HepG2 (cell line): ENCODE data around the gene C1QTNF9. TPM values are rescaled to one million over a fixed set of nuclear protein-coding genes. Genes with fewer than 3 reads are reported as not detected.

Experiments used
- ATAC-seq: fragments of 200-7000 bp; cut with Tn5 transposase; 3 replicates; pipeline ENCODE4 v1.9.1; 2020; ENCODE audit warnings: mild to moderate bottlenecking, moderate library complexity
- BruUV-seq: library from RNA; stranded (reverse); fragments of 400-500 nt; replicated peaks from 2 replicates; lab custom pipeline; 2021; lab: Mats Ljungman, UMichigan
- CTCF ChIA-PET: fragments of 300-600 bp; formaldehyde crosslinking; extraction: SDS; loops from one replicate; lab custom pipeline; 2021; ENCODE audit warnings: low total read pairs, inconsistent platforms, low intra/inter-chr PET ratio; lab: Yijun Ruan, JAX
- POLR2A ChIA-PET: fragments of 350-600 bp; sonication (Branson Sonifier 250); formaldehyde crosslinking; loops from one replicate; lab custom pipeline; 2020; ENCODE audit warnings: antibody characterized with exemption, inconsistent platforms; lab: Yijun Ruan, JAX
- DNase-seq: peaks from one replicate; pipeline ENCODE4 v3.0.0-alpha.2; 2015; ENCODE audit warnings: low spot score
- FAIRE-seq: peaks from 3 replicates; lab custom pipeline; 2011; peaks lifted over from hg19 to GRCh38; lab: Jason Lieb, UNC
- H2AFZ ChIP-seq: one replicate; pipeline ENCODE4 v1.6.1; 2011; ENCODE audit warnings: low read length, inconsistent platforms
- H3K27ac ChIP-seq: fragments of 300-600 bp; 3 replicates; pipeline ENCODE4 v1.8.0; 2011; ENCODE audit warnings: mixed run types, mild to moderate bottlenecking, mixed read lengths, low read length, inconsistent platforms; ENCODE audit not compliant: insufficient read depth; ENCODE audit errors: extremely low read length
- H3K27me3 ChIP-seq, 2 experiments: fragments of 200-600 bp in 1 of 2; 2 replicates in 1 of 2; 3 replicates in 1 of 2; pipeline versions ENCODE4 v1.6.0 to v1.8.0; 2011; ENCODE audit warnings: low read length in 2 of 2, mild to moderate bottlenecking in 2 of 2, moderate library complexity in 2 of 2, inconsistent platforms in 1 of 2; ENCODE audit not compliant: insufficient read depth in 2 of 2, control insufficient read depth in 1 of 2
- H3K36me3 ChIP-seq, 2 experiments: fragments of 200-600 bp in 1 of 2; replicated peaks in 1 of 2; 2 replicates in 1 of 2; 3 replicates in 1 of 2; pipeline versions ENCODE4 v1.5.1 to v1.8.0; 2011; ENCODE audit warnings: low read length in 2 of 2, inconsistent platforms in 1 of 2; ENCODE audit not compliant: insufficient read depth in 2 of 2, control insufficient read depth in 1 of 2
- H3K4me1 ChIP-seq: 2 replicates; pipeline ENCODE4 v1.5.1; 2012; ENCODE audit warnings: low read length, inconsistent platforms; ENCODE audit not compliant: insufficient read depth
- H3K4me2 ChIP-seq: 2 replicates; pipeline ENCODE4 v1.6.0; 2011; ENCODE audit warnings: low read depth, low read length, inconsistent platforms
- H3K4me3 ChIP-seq, 3 experiments: fragments of 200-600 bp in 1 of 3; sonication (generic), shearing (Covaris generic) in 1 of 3; replicated peaks in 1 of 3; 2 replicates each; pipeline ENCODE4 v1.5.1; 2011 to 2016; ENCODE audit warnings: low read length in 3 of 3, inconsistent platforms in 2 of 3, low read depth in 2 of 3, mild to moderate bottlenecking in 2 of 3, control low read depth in 1 of 3, mixed read lengths in 1 of 3; ENCODE audit not compliant: insufficient read depth in 1 of 3
- H3K79me2 ChIP-seq: one replicate; pipeline ENCODE4 v1.6.1; 2011; ENCODE audit warnings: low read length, inconsistent platforms; ENCODE audit not compliant: insufficient read depth
- H3K9ac ChIP-seq: 2 replicates; pipeline ENCODE4 v1.6.0; 2011; ENCODE audit warnings: mild to moderate bottlenecking, low read depth, low read length, inconsistent platforms; ENCODE audit not compliant: insufficient read depth
- H3K9me3 ChIP-seq: 2 replicates; pipeline ENCODE4 v1.5.1; 2012; ENCODE audit warnings: mild to moderate bottlenecking, low read length
- H4K20me1 ChIP-seq: 2 replicates; pipeline ENCODE4 v1.6.0; 2011; ENCODE audit warnings: inconsistent platforms, mild to moderate bottlenecking, low read length, moderate library complexity; ENCODE audit not compliant: insufficient read depth
- CEBPB ChIP-seq: IDR thresholded peaks from 2 replicates; pipeline ENCODE4 v1.6.1; 2011; ENCODE audit warnings: low read depth, low read length, improper control_type of control experiment, borderline replicate concordance
- GTF3A ChIP-seq: sonication (generic); formaldehyde crosslinking; conservative IDR thresholded peaks from 2 replicates; pipeline ENCODE4 v1.4.0; 2020; ENCODE audit warnings: mild to moderate bottlenecking, missing genetic modification reagents
- MED13 ChIP-seq: sonication (generic); formaldehyde crosslinking; IDR thresholded peaks from 2 replicates; pipeline ENCODE4 v1.5.0; 2020; ENCODE audit warnings: missing genetic modification reagents
- PCBP1 ChIP-seq: fragments of 200-400 bp; formaldehyde crosslinking; IDR thresholded peaks from 2 replicates; pipeline ENCODE4 v1.6.1; 2017; ENCODE audit warnings: mild to moderate bottlenecking, low read depth, low read length, borderline replicate concordance
- PTBP1 ChIP-seq: fragments of 200-400 bp; formaldehyde crosslinking; IDR thresholded peaks from 2 replicates; pipeline ENCODE4 v1.6.1; 2018; ENCODE audit warnings: low read length, low read depth; ENCODE audit not compliant: poor library complexity, severe bottlenecking
- TOE1 ChIP-seq: sonication (generic); formaldehyde crosslinking; IDR thresholded peaks from 2 replicates; pipeline ENCODE4 v1.4.0; 2020; ENCODE audit warnings: mild to moderate bottlenecking, missing genetic modification reagents
- ZNF337 ChIP-seq: sonication (generic); formaldehyde crosslinking; IDR thresholded peaks from 2 replicates; pipeline ENCODE4 v1.5.1; 2020; ENCODE audit warnings: missing genetic modification reagents, low read depth, mild to moderate bottlenecking, borderline replicate concordance
- ZNF570 ChIP-seq: sonication (generic); formaldehyde crosslinking; IDR thresholded peaks from 2 replicates; pipeline ENCODE4 v1.4.0; 2020; ENCODE audit warnings: mild to moderate bottlenecking, missing genetic modification reagents, borderline replicate concordance
- ZSCAN25 ChIP-seq: sonication (generic); formaldehyde crosslinking; IDR thresholded peaks from 2 replicates; pipeline ENCODE4 v1.8.0; 2022; ENCODE audit warnings: mild to moderate bottlenecking, missing genetic modification reagents
- WGBS: methylation state at CpG from one replicate; pipeline ENCODE4 v1.1.6; 2017; ENCODE audit warnings: low lambda C conversion rate; 5-methylcytosine and 5-hydroxymethylcytosine counted together
- in situ Hi-C: cut with HindIII; loops from 2 replicates; pipeline ENCODE4 v1.10.0; 2017; ENCODE audit warnings: low pct_unique_long_range_greater_than_20kb; ENCODE audit not compliant: extremely low pct_ligation_motif_present
- intact Hi-C: fragments of 100-400 bp; cut with micrococcal nuclease; formaldehyde crosslinking; loops from one replicate; pipeline ENCODE4 v1.10.0; 2022; ENCODE audit not compliant: unreplicated experiment
- polyA plus RNA-seq, 8 experiments: library from polyadenylated mRNA; depleted of rRNA in 3 of 8; stranded (reverse) in 7 of 8; unstranded in 1 of 8; fragments of >200 nt; fragmentation: Illumina TruSeq in 4 of 8; extraction: Trizol in 4 of 8; gene quantifications; 2 replicates each; pipeline versions ENCODE4 v1.2.1 to v1.2.3, GENCODE V29; 2011 to 2016; ENCODE audit warnings: low read depth in 4 of 8, missing spikeins in 1 of 8, mixed read lengths in 1 of 8; ENCODE audit not compliant: insufficient read depth in 1 of 8
- total RNA-seq, 5 experiments: library from RNA; depleted of rRNA; stranded (reverse); fragments of >200 nt; fragmentation: Illumina TruSeq; extraction: Trizol; gene quantifications; 2 replicates each; pipeline ENCODE4 v1.2.3, GENCODE V29; 2016; ENCODE audit warnings: low read depth in 1 of 5
- TF ChIP-seq, protein P1 (sequence below): sonication (generic); formaldehyde crosslinking; IDR thresholded peaks from 2 replicates; pipeline ENCODE4 v1.4.0; 2020; ENCODE audit warnings: mild to moderate bottlenecking, missing genetic modification reagents

The C1QTNF9 gene
- total and polyA plus RNA-seq, 2 of the 13 experiments (the other 11 are each of a cell fraction or from before 2014, with no cell fraction given) = not detected

DNA sequence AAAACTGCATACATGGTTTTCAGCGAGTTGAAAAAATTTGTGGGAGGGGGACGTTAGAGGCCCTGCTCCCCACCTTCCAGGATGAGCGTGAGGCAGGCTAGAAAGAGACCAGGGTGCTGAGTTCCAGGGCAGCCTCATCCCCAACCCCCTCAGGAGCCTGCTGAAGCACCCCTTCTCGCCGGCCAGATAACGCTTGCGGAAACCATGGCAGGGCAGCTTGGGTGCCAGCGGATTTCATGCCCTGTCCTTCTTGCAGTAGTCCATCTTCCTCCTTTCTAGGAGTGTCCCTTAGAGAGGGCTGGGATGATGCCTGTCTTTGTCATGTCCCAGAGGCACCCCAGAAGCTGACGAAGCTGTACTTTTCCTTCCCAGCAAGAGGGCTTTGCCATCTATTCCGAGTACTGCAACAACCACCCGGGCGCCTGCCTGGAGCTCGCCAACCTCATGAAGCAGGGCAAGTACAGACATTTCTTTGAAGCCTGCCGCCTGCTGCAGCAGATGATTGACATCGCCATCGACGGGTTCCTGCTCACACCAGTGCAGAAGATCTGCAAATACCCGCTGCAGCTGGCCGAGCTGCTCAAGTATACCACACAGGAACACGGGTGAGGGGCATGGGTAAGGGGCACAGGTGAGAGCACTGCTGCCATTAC lies 19.0 kb upstream of the C1QTNF9 start (continued):
- TF ChIP-seq CEBPB = no peak

DNA sequence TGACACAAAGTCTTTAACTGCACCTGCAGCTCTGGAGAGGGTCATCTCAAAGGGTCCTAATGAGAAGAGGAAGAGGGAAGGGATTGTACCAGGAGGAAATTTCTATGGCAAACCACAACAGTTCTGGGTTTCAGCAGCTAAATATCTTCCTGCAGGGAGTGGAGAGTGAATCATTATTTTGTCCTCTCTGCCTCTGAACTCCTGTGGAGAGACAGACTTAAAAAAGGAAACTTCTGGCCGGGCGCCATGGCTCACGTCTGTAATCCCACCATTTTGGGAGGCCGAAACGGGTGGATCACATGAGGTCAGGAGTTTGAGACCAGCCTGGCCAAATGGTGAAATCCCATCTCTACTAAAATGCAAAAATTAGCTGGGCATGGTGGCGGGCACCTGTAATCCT lies 16.9 kb upstream of the C1QTNF9 start:
- Histone ChIP-seq H3K4me3 (no peak overlapping the region), H3K4me2 (no peak overlapping the region), H4K20me1 (no peaks in the 10 kb centered on the region), H3K79me2 (no peaks in the 10 kb centered on the region), H3K9ac (no peak overlapping the region), H3K27ac (no peak overlapping the region), H3K9me3 (no peaks in the 10 kb centered on the region), H3K27me3 (no peaks in the 10 kb centered on the region), H3K36me3 (peaks cover 28 to 80% of the 10 kb centered on the region in 2 experiments), H3K4me1 (no peaks in the 10 kb centered on the region), H2AFZ (no peak overlapping the region)
- ChIA-PET CTCF (no interaction called here), POLR2A (no interaction called here)
- in situ Hi-C loops = no loop called here
- intact Hi-C loops = no loop called here
- 99% methylated on average over 6 of the region's 6 CpGs for WGBS
- no peak for FAIRE-seq
- no peak for DNase-seq
- ATAC-seq = no peak
- no TSS peak for BruUV-seq
- TF ChIP-seq ZSCAN25 (CRISPR knock-in tag) = no peak

DNA sequence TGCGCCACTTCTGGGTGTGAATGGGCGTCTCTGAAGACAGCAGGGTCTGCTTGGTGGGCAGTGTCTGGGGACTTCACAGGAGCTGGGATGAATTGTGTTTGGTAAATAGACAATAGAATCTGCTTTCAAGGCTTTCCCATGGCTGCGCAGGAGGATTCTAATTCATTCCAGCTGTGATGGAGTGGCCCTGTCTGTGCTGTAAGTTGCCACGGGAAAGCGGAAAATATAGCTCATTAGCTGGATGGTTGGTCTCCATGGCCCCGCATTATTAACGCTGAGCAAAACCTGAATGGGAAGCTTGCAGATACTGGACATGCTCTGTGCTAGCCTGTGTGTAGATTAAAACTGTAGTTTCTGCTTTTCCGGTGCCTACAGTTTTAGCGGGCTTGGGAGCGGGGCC lies 15.6 kb upstream of the C1QTNF9 start:
- WGBS = over 99% methylated on average over 10 of the region's 10 CpGs
- no peaks in the 10 kb centered on the region for H3K4me1 ChIP-seq
- POLR2A ChIA-PET = no interaction called here
- no peaks in the 10 kb centered on the region for H3K27me3 ChIP-seq
- ATAC-seq (no peak), DNase-seq (no peak), FAIRE-seq (no peak)
- H3K4me2 ChIP-seq = no peak overlapping the region
- H3K9ac ChIP-seq = no peak overlapping the region
- intact Hi-C loops = no loop called here
- no peak for TF ChIP-seq ZNF337 (CRISPR knock-in tag)
- TF ChIP-seq, protein P1, sequence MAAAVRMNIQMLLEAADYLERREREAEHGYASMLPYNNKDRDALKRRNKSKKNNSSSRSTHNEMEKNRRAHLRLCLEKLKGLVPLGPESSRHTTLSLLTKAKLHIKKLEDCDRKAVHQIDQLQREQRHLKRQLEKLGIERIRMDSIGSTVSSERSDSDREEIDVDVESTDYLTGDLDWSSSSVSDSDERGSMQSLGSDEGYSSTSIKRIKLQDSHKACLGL (CRISPR knock-in tag) = no peak
- TF ChIP-seq GTF3A (CRISPR knock-in tag) = no peak
- no peak for TF ChIP-seq ZNF570
- no peak for TF ChIP-seq PCBP1
- no peak for TF ChIP-seq MED13 (CRISPR knock-in tag)
- no peak for TF ChIP-seq PTBP1
- TF ChIP-seq TOE1 (CRISPR knock-in tag) = no peak
- no TSS peak for BruUV-seq
- in situ Hi-C loops = no loop called here
- CTCF ChIA-PET = no interaction called here
- no peaks in the 10 kb centered on the region for H3K9me3 ChIP-seq
- H3K27ac ChIP-seq = no peak overlapping the region
- H2AFZ ChIP-seq = no peak overlapping the region
- H4K20me1 ChIP-seq = no peaks in the 10 kb centered on the region
- H3K79me2 ChIP-seq = no peaks in the 10 kb centered on the region
- no peak overlapping the region for H3K4me3 ChIP-seq
- peaks cover 31 to 84% of the 10 kb centered on the region in 2 experiments for H3K36me3 ChIP-seq
